Prostate gland (tissue), 2 donors: ENCODE data around the gene PALM3. TPM values are rescaled to one million over a fixed set of nuclear protein-coding genes. Genes with fewer than 3 reads are reported as not detected.

Experiments used
- DNase-seq: peaks from one replicate; pipeline ENCODE4 v3.0.0-alpha.2; 2019; ENCODE audit warnings: low spot score
- H3K27ac ChIP-seq, 2 donors: fragments of 200-600 bp; sonication (generic); 2 replicates each; pipeline ENCODE4 v1.5.1; 2017 to 2019
- H3K27me3 ChIP-seq: fragments of 200-600 bp; sonication (generic); replicated peaks from 2 replicates; pipeline ENCODE4 v1.5.1; 2019; ENCODE audit not compliant: insufficient read depth
- H3K36me3 ChIP-seq, 2 donors: fragments of 200-600 bp; sonication (generic); 1 replicate in 1 of 2; 2 replicates in 1 of 2; pipeline versions ENCODE4 v1.5.1 to v1.8.1; 2017 to 2019
- H3K4me1 ChIP-seq: fragments of 200-600 bp; sonication (generic); replicated peaks from 2 replicates; pipeline ENCODE4 v1.5.1; 2019
- H3K4me3 ChIP-seq, 2 donors: fragments of 200-600 bp; sonication (generic); 2 replicates each; pipeline ENCODE4 v1.5.1; 2017 to 2019
- H3K9me3 ChIP-seq: fragments of 200-600 bp; sonication (generic); 2 replicates; pipeline ENCODE4 v1.5.1; 2017
- CTCF ChIP-seq, 4 experiments: fragments of 200-600 bp in 2 of 4; fragments of 450-650 bp in 2 of 4; sonication (generic) in 2 of 4; IDR thresholded peaks; 1 replicate in 3 of 4; 2 replicates in 1 of 4; pipeline ENCODE4 v1.5.1; 2016 to 2019; ENCODE audit warnings: antibody characterized with exemption in 4 of 4, mild to moderate bottlenecking in 2 of 4, moderate library complexity in 2 of 4
- POLR2A ChIP-seq: fragments of 450-650 bp; IDR thresholded peaks from one replicate; pipeline ENCODE4 v1.6.1; 2016; ENCODE audit warnings: antibody characterized with exemption, mild to moderate bottlenecking
- POLR2AphosphoS5 ChIP-seq: sonication (generic); formaldehyde crosslinking; IDR thresholded peaks from one replicate; pipeline ENCODE4 v1.6.1; 2017; ENCODE audit warnings: antibody characterized with exemption
- WGBS: methylation state at CpG from one replicate; pipeline ENCODE4 v1.1.5; 2018; 5-methylcytosine and 5-hydroxymethylcytosine counted together
- intact Hi-C: fragments of 100-400 bp; cut with DNase I; formaldehyde crosslinking; loops from one replicate; pipeline ENCODE4 v1.14.2; 2022
- total RNA-seq, 2 donors: library from RNA; depleted of rRNA; stranded (reverse); fragments of >200 nt; gene quantifications; one replicate each; pipeline ENCODE4 v1.1.0, GENCODE V29; 2016

PALM3 gene
- total RNA-seq, 2 donors from 2014 or later = 1.8 to 16.1 TPM

GRCh38 chr19:14012378-14012915 lies 49.4 kb downstream of the PALM3 start:
- no peak for TF ChIP-seq POLR2A
- no peak for TF ChIP-seq POLR2AphosphoS5
- TF ChIP-seq CTCF (IDR thresholded peaks at IDR 0.05) = no peak
- Histone ChIP-seq H3K4me3 (no peak overlapping the region), H3K27ac (no peak overlapping the region), H3K36me3 (no peaks in the 10 kb centered on the region), H3K9me3 (no peaks in the 10 kb centered on the region), H3K27me3 (no peaks in the 10 kb centered on the region), H3K4me1 (no peaks in the 10 kb centered on the region)
- 55% methylated on average over 2 of the region's 2 CpGs for WGBS
- no peak for DNase-seq
- intact Hi-C loops = no loop called here

GRCh38 chr19:14006766-14007562 lies 54.9 kb downstream of the PALM3 start:
- no peaks in the 10 kb centered on the region for H3K4me1 ChIP-seq
- H3K9me3 ChIP-seq = no peaks in the 10 kb centered on the region
- H3K27ac ChIP-seq = peak overlapping the region; percentile 95 to 99
- intact Hi-C loops = loop anchor here (5.0 kb wide), 1 partner anchor 65 kb away; the partner anchor contains the start of gene MISP3
- WGBS = 5% methylated on average over 56 of the region's 56 CpGs
- DNase-seq = no peak
- H3K27me3 ChIP-seq = no peaks in the 10 kb centered on the region
- peak; percentile 61 for TF ChIP-seq POLR2AphosphoS5
- TF ChIP-seq CTCF (IDR thresholded peaks at IDR 0.05) = no peak
- H3K4me3 ChIP-seq = peak overlapping the region; percentile 80 to 91
- H3K36me3 ChIP-seq = no peaks in the 10 kb centered on the region

GRCh38 chr19:14006085-14006765 lies 55.7 kb downstream of the PALM3 start, which contains the start of gene RFX1:
Gene RFX1, minus strand, starts transcription at chr19:14006320. Its CDS starts 12,477 bp downstream, at chr19:13993843.
- H3K4me1 ChIP-seq = no peaks in the 10 kb centered on the region
- H3K9me3 ChIP-seq = no peaks in the 10 kb centered on the region
- H3K27me3 ChIP-seq = no peaks in the 10 kb centered on the region
- DNase-seq = peak; percentile 99
- no peaks in the 10 kb centered on the region for H3K36me3 ChIP-seq
- intact Hi-C loops = loop anchor here (5.0 kb wide), 1 partner anchor 66 kb away; the partner anchor contains the start of gene MISP3
- H3K4me3 ChIP-seq = peak within 1 kb of the TSS; percentile 94 to 99
- under 1% methylated on average over 52 of the region's 58 CpGs for WGBS
- TF ChIP-seq POLR2A (no peak), POLR2AphosphoS5 (peak; percentile 95), CTCF (IDR thresholded peaks at IDR 0.05) (no peak)
- peak within 1 kb of the TSS; percentile 99 to 100 for H3K27ac ChIP-seq

GRCh38 chr19:14005349-14006084 lies 56.4 kb downstream of the PALM3 start:
- Histone ChIP-seq H3K27ac (peak overlapping the region; percentile 99 to 100), H3K27me3 (no peaks in the 10 kb centered on the region), H3K9me3 (no peaks in the 10 kb centered on the region), H3K36me3 (no peaks in the 10 kb centered on the region), H3K4me1 (no peaks in the 10 kb centered on the region), H3K4me3 (peak overlapping the region; percentile 94 to 99)
- TF ChIP-seq POLR2AphosphoS5 = no peak
- TF ChIP-seq POLR2A = peak; percentile 28
- no peak for TF ChIP-seq CTCF (IDR thresholded peaks at IDR 0.05)
- intact Hi-C loops = loop anchor here (2.0 to 5.0 kb wide), 2 partner anchors 53 to 67 kb away; partner anchors contain the start of genes DCAF15 and MISP3
- DNase-seq = peak; percentile 92
- WGBS = 22% methylated on average over 13 of the region's 50 CpGs
